ENCODE measurements around the gene PLA2G4A.

PLA2G4A gene

GRCh38 chr1:186828611-186829454, at the start of gene PLA2G4A:
Gene PLA2G4A, plus strand, starts transcription at chr1:186828949. Its CDS starts 25,406 bp downstream, at chr1:186854355.
- peak; percentile 67 for DNase-seq (ENCODE audit: low spot score)

GRCh38 chr1:186780076-186780475, 48.7 kb upstream of the PLA2G4A start:
- DNase-seq (ENCODE audit: low spot score): no peak

- DNase-seq (ENCODE audit: low spot score): no peak
Observed at GRCh38 chr1:186781730-186782129, 47.0 kb upstream of the PLA2G4A start.

- no peak for DNase-seq (ENCODE audit: low spot score)
Observed at GRCh38 chr1:186782791-186783190, 46.0 kb upstream of the PLA2G4A start.

GRCh38 chr1:186783193-186783592, 45.6 kb upstream of the PLA2G4A start:
- DNase-seq (ENCODE audit: low spot score): no peak

GRCh38 chr1:186785503-186785902, 43.2 kb upstream of the PLA2G4A start:
- no peak for DNase-seq (ENCODE audit: low spot score)

- DNase-seq (ENCODE audit: low spot score): no peak
Observed at GRCh38 chr1:186790101-186790500, 38.6 kb upstream of the PLA2G4A start.

- DNase-seq (ENCODE audit: low spot score): no peak
Observed at GRCh38 chr1:186792870-186793581, 35.7 kb upstream of the PLA2G4A start.

- no peak for DNase-seq (ENCODE audit: low spot score)
Observed at GRCh38 chr1:186793582-186793927, 35.2 kb upstream of the PLA2G4A start.

GRCh38 chr1:186798960-186799688, 29.6 kb upstream of the PLA2G4A start:
- DNase-seq (ENCODE audit: low spot score): no peak

- DNase-seq (ENCODE audit: low spot score): no peak
Observed at GRCh38 chr1:186799689-186800054, 29.1 kb upstream of the PLA2G4A start.

GRCh38 chr1:186802388-186802787, 26.4 kb upstream of the PLA2G4A start:
- no peak for DNase-seq (ENCODE audit: low spot score)

- no peak for DNase-seq (ENCODE audit: low spot score)
Observed at GRCh38 chr1:186804679-186805078, 24.1 kb upstream of the PLA2G4A start.

- DNase-seq (ENCODE audit: low spot score): no peak
Observed at GRCh38 chr1:186806477-186806876, 22.3 kb upstream of the PLA2G4A start.

- no peak for DNase-seq (ENCODE audit: low spot score)
Observed at GRCh38 chr1:186807163-186807562, 21.6 kb upstream of the PLA2G4A start.

- no peak for DNase-seq (ENCODE audit: low spot score)
Observed at GRCh38 chr1:186811892-186812291, 16.9 kb upstream of the PLA2G4A start.

- DNase-seq (ENCODE audit: low spot score): no peak
Observed at GRCh38 chr1:186812570-186812969, 16.2 kb upstream of the PLA2G4A start.

- no peak for DNase-seq (ENCODE audit: low spot score)
Observed at GRCh38 chr1:186813420-186813819, 15.3 kb upstream of the PLA2G4A start.

GRCh38 chr1:186819126-186819525, 9.6 kb upstream of the PLA2G4A start:
- no peak for DNase-seq (ENCODE audit: low spot score)

- no peak for DNase-seq (ENCODE audit: low spot score)
Observed at GRCh38 chr1:186819563-186819962, 9.2 kb upstream of the PLA2G4A start.

GRCh38 chr1:186829686-186830587, 1.2 kb downstream of the PLA2G4A start:
- no peak for DNase-seq (ENCODE audit: low spot score)

- DNase-seq (ENCODE audit: low spot score): no peak
Observed at GRCh38 chr1:186831168-186831567, 2.4 kb downstream of the PLA2G4A start.

Data from left forelimb (tissue), 1 donor.